T-helper 1 cell treated with Interleukin-12 subunit alpha and Interleukin-12 subunit beta and Interleukin-4 antibody, amounts not matched to agents 30 ng/mL and 1 ng/mL, for 36 hours (primary cell): Measurements from ENCODE around the gene ARHGAP15. TPM values are rescaled to one million over a fixed set of nuclear protein-coding genes. Genes with fewer than 3 reads are reported as not detected.

ENCODE experiments used
- intact Hi-C: fragments of 100-400 bp; cut with micrococcal nuclease; formaldehyde crosslinking; loops from one replicate; pipeline ENCODE4 v1.15.1; 2024
- total RNA-seq: library from RNA; stranded (reverse); gene quantifications from 2 replicates; pipeline ENCODE4 v1.2.3, GENCODE V29; 2022

The ARHGAP15 gene
- total RNA-seq, 1 donor from 2014 or later, result 178 TPM

DNA sequence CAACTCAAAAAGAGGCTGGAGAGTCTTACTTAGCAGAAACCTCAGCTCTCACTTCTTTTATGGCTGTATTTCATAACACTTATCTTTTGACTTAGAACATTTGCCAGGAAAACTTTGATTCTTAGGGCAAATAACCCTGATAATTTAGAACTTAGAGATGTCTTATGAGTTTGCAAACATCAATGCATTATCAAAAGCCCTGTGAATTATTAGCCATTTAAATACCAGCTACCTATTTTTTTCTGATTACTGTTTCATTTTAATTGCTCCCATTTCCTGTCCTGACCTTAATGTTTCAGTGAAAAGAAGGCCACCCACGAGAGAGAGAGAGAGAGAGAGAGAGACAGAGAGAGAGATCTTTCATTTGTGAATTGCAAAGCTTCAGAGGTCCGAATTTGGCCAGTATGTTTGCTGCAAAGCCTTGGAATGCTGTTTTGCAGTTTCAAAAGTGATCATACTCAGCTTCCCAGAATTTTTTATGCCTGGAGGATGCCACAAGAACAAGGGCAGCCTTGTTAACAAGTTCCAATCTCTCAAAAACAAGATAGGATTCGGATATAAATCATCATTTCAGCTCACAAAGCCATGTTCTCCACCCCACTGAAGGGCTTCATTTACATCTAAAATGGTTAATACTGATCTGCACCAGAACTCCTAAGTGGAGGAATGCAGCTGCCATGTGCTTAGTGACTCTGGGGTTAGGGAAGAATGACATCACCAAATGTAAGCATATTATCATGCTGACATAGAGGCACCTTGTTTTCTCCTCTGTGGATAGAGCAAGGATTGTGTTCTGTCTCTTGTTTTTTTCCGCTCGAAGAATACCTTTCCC is 478.2 kb downstream of the ARHGAP15 start:
- intact Hi-C loops, result no loop called here

DNA sequence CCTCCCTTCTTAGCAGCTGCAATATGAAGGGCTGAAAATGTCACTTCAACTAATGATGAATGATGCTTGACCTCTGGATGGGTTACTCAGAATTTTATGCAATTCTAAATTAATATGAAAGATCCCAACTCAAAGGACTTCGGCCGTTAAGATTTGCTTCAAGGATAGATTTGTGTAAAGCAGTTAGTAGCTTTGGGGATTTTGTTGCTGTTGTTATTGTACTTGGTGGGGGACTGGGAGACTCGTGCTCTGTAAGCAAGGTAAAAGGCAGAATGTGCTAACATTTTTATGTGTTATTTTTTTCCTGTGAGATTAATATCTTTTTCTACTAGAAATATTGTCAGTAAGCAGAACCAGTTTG is 478.8 kb downstream of the ARHGAP15 start:
- intact Hi-C loops, result no loop called here

DNA sequence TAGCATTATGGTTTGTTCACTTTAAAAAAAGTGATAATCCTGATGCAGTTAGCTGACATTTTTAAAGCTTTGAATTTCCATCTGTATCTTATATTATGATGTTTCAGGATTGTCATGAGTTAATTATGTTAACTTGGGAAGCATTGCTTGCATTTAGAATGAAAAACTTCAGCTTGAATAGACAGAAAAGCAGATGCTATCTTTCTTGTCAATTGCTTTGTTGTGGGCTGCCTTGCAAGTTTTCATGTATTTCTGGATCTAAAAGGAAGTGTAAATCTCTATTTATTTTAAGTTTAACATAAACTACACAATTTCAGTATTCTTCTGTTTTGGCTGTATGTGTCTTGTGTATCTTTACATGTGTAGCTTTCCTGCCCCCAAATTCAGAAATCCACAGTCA is 479.5 kb downstream of the ARHGAP15 start:
- intact Hi-C loops, result no loop called here

DNA sequence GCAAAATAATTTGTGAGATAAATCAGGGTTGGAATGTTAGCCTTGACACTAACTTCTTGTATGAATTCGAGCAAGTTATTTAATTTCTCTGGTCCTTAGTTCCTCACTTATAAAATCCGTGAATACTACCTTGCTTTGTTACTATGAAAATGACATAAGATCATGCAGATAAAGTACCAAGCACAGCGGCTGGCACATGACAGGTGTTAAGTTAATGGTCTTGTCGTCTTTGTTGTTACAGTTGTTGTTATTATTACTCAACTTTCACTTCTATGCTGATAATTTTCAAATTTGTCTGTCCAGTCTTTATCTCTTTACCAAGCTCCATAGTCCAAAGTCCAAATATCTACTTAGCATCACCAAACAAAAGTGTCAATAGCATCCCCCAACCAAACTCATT is 482.1 kb downstream of the ARHGAP15 start:
- intact Hi-C loops, result no loop called here

DNA sequence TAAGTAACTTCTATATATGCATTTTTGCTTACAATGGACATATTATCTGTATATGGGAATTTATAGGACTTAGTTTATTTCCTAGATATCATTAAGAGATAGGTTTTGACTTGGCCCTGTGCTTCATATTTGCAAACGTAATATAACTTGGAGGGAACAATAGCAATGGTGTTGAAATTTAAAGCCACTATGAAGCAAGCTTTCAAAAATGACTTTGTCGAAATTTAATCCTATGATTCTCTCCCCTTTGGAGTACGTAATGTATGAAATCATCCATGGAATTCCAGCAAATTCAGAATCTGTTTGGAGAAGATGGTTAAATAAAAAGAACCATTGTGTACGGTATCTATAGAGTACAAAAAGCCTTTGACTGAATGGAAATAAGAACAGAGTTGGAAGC is 486.3 kb downstream of the ARHGAP15 start:
- intact Hi-C loops, result no loop called here

DNA sequence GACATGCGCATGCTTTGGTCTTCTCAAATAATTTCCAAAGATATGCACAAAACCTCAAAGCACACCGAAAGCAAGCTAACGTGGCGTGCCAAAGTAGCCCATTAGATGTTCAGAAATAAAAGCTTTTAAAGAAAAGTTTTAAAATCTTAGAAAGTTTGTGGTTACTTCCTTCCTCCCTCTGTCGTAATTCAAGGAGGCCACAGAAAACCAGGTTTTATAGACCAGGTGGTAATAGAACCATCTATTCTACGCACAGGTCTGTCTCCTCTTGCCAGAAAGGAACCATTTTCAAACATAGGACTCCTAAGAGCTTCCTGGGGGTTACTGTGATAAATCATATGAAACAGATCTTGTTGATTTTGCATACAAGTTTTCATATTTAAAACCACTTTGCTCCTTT is 487.2 kb downstream of the ARHGAP15 start:
- intact Hi-C loops, result no loop called here

DNA sequence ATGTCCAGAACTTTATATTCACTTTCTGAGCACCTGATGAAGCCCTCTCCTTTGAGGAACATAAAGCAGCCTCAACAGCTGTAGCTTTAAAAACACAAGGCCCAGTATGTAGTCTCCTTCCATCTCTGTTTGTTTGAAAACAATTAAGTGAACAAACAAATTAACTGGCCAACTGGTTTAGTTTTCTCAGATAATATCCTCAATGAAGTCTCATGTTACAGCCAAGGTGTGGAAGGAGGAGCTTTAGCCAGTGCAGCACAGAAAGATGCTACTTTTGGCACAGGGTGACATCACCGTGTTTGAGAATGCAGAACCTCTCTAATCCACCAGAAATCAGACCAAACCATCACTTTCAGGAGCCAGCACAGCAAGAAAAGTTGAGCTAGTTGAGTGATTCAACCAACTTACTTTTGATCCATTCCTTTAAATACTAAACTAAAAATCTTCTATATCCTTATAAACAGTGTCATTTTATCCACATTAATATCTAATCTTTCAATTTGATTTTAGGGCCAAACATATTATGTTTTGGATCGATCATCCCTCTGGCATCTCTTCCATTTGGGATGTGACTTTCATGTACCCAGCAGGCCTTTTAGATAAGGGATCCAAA is 488.7 kb downstream of the ARHGAP15 start:
- intact Hi-C loops, result no loop called here

DNA sequence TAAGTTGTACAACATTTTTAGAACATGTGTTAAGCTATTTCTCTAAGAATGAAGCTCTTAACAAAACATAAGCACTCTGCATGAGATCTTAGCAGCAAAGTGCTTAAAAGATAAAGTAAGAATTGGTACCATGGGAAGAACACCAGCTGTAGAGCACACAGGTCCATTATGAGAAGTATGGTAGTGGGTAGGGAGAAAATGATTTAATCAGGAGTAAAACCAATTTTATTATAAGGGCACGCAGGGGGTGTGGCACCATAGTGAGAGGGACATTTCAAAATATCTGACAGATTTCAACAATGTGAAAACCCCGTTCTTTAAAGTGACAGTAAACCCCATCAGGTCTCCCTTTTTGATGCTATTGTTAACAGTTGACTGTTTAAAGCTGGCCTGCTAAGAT is 492.9 kb downstream of the ARHGAP15 start:
- intact Hi-C loops, result no loop called here

DNA sequence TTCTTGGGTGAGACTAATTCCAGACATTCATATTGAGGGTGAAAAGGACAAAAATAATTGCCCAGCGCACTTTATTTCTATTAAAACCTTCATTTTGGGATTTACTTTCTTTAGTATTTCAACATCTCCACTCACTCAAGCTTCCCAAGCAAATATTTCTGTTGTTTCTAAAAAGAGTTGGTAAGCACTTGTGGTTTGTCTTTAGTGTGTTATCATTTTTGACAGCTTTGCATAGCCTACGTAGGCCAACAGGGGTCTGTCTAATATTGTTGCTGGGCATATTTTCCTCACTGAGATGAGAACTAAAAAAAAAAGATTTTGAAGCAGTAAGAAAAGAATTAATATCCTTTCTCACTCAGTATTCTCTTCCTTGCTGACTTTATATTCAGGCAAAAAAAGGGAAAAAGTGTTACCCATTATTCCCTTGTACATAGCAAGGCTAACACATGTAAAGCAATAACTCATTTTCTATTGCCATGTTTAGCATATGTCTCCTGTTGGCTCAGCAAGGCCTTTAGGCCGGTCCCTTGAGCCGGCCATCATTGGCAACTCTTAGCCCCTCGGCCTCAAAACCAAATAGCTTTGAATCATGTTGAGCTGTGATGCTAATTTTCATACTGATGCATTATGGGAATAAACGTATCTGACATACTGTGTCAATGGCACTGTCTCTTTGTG is 494.2 kb downstream of the ARHGAP15 start:
- intact Hi-C loops, result no loop called here

DNA sequence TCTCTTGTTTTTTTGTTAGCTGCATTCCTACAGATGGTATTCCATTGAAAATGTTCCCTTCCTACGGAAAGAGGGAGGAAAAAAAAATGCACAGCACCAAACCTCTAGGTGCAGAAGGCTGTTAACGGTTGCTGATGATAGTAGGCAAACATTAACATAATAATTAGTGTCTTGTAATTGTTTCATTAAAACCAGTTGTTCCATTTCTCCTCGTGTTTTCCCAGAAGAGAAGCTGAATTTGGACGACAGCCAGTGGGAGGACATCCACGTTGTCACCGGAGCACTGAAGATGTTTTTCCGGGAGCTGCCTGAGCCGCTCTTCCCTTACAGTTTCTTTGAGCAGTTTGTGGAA is 494.7 kb downstream of the ARHGAP15 start:
- intact Hi-C loops, result no loop called here

DNA sequence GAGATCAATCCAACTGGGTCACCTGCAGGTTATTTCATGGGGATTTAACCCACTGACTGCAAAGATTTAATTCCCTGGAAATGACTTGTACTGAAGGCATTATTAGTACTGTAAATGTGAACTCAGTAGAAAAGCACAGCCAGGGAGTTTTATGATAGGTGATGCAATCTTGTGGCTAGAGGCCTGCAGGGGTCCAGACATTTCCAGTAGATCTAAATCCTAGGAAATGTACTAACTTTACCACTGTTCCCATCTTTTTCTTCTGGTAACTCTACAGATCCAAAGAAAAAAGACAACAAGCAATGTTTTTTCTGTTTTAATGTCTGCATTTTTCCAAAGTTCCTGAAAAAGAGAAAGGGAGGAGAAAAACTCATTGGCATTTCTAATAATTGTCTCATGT is 500.1 kb downstream of the ARHGAP15 start:
- intact Hi-C loops, result no loop called here

DNA sequence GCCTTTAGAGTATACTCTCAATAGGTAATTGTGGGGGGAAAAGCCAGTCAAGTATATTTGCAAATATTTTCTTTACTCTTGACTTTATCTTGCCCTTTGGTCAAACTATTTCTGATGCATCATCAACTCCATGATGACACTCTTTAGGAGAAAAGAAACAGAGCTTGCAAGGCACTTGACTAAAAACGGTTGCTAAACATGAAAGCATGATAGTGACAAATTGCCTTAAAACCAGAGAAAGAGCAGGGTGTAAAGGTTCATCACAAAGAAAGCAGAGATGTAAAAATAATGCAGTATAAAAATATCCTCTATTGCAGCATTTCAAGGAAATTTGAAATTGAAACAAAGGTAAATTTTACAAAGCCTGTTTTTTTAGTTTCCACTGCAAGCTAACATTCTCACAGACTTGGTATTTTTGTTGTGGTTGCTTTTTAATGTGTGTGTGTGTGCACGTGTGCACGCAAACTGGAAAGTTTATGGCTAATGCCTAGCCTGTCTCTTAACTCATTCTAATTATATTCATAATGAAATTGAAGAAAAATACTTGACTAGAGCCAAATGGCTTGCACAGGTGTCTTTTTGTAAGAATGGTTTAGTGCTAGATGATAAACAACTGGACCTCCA is 503.6 kb downstream of the ARHGAP15 start:
- intact Hi-C loops, result no loop called here

DNA sequence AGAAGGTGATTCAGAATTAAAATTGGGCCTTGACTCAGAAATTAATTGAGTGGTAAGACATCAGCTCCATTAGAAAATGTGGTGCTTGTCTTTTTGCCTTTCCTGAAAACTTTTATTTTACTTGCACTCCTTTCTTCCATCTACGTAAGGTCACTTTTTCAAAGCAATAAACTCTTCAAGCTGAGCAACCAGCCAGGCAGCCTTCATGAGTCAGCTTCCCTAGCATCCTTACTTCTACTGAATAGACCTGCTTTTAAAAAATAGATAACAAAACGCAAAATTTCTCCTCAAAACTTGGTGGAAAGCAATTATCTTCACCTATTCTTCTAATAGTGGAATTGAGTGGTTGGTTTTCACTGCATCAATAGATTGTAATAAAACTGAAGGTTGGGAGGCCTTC is 504.2 kb downstream of the ARHGAP15 start:
- intact Hi-C loops, result no loop called here

DNA sequence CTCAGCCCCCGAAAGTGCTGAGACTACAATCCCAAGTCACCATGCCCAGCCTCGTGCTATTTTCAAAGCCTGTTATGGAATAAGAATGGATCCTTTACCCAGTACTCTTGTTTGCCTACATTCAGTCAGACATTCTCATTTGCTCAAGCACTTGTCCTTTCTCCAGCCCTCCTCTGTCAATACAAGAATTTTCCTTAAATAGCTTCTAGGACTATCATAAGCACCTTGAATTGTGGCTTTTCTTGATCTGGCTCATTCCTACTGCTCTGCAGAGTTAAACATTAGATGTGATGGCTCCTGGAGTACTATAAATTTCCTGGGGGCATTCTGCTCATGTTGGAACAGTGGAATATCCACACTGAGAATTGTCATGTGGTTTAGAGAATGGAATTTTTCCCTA is 506.1 kb downstream of the ARHGAP15 start:
- intact Hi-C loops, result no loop called here

DNA sequence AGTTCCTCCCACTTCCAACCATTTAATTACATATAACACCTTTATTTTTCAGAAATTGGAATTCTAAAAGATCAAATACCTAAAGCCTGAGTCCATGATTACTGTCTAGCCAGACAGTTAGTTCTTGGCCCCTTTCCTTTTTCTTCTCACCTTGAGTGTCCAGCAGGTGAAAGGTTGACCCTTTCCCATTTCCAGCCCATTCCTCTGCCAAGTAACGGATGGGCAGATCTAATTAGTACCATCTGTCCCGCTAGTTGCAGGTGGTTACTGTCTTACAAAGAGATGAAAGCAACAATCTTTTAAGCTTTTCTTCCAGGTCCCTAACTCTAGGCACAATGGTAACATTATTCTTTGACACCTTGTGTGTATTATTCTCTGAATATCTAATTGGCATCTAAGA is 506.7 kb downstream of the ARHGAP15 start:
- intact Hi-C loops, result no loop called here

DNA sequence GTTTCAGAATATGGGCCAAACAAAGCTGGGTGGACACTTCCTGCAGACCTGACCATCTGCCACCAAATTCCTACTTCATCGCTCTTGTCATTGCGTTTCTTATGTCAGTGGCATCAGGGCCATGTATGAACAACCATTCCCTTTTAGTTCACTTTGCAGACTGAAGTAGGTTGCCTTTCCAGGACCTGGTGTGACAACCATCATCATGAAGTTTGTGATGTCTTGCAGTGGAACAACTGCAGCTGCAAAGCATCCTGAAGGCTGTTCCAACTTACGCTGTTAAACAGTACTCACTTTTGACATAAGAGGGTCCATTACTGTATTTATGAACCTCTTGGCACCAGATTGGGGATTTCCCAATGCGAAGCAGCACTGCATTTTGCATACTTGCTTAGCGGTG is 511.6 kb downstream of the ARHGAP15 start:
- intact Hi-C loops, result no loop called here

DNA sequence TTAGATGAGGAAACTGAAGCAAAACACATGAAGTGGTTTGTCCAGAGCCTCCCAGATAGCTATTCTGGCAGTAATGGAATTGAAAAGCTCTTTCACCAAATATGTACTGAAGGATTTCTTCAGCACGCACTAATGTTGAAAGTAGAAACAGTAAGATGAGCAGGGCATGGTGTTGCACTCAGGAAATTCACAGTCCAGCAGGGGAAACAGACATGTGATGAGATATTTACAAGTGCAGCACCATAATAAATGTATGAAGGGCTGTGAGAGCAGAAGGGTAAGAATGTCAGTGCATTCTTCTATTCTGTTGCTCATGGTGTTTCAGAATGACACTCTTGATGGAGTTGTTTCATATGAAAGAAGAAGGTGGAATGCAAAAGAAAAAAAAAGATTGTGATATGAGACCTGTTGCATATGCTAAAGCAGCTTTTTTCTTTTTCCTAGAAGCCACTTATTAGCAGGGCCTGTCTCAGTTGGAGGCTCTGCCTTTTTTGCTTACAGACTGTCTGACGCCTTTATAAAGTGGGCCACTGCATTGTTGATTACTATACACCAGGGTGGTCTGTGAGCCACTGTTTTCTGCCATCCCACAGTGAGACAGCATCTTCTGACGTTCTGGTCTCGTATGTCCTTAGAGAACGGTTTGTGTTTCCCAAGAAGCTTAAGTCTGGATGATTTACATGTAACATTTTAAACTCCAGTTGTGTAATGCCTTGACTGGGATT is 516.9 kb downstream of the ARHGAP15 start:
- intact Hi-C loops, result no loop called here

DNA sequence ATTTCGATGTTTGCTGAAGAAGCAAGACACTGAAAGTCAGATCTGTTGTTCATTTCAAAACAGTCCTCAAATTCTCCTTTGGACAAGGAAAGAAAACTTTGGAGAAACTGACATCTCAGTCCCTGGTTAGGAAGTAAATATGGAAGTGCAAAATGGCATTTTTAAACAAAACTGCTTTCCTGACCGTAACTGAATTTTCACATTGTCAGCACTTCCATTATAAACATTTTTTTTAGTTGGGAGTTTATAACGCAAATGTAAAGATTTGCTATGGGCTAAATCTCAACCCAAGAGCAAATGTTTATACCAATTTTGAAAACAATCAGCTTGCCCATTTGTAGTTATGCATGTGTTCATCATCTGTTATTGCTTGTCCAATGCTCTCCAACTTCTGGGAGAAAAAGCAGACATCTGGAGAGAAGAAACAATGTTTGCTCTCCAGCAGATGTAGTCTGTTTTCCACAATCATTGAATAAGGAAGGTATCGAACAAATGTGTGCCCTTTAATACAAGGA is 520.1 kb downstream of the ARHGAP15 start:
- intact Hi-C loops, result no loop called here

DNA sequence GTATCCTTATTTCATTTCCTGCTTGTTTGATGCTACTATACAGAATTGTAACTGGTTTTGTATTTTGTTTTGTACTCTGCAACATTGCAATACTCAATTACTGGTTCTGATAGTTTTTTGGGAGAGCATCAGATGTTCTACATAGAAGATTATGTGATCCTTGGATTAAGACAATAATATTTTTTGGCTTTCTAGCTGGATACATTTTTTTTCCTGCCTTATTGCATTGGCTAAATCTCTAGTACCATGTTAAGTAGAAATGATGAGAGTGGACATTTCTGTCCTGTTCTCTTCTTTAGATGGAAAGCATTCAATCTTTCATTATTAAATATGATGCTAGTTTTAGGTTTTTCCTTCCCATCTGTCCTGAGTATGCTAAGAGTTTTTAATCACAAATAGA is 523.5 kb downstream of the ARHGAP15 start:
- intact Hi-C loops, result no loop called here

DNA sequence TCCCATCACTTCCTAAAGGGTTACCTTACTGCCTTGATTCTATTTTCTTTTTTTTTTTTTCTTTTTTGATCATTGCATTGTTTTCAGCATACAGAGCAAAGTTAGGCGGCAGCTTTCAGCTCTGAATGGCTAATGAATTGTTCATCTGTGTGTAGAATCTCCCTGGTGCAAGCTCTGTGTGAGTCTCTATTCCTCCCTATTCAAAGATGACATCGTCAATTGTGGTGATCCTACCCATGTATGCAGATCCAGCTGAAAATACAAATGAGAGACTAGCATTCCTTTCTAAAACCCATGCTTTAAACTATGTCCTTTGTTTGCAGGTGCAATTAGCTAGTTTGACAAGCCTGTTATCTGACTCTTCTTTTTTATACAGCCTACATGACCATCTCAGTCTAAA is 539.0 kb downstream of the ARHGAP15 start:
- intact Hi-C loops, result no loop called here

DNA sequence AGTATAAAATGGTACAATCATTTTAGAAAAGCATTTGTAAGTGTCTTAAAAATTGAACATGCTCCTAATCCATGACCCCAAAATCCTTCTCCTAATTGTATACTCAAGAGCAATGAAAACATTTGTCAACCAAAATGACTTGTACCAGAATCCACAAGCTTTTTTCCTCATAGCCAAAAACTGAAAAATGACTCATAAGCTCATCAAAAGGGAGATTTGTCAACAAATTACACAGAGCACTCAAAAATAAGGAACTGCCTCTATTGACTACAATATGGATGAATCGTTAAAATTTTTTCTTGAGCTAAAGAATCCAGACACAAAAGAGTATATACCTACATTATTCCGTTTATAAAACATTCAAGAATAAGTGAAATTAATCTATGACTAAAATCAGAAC is 544.8 kb downstream of the ARHGAP15 start:
- intact Hi-C loops, result no loop called here
